HepG2 (cell line): Measurements from ENCODE around the gene CLRN2. TPM values are rescaled to one million over a fixed set of nuclear protein-coding genes. Genes with fewer than 3 reads are reported as not detected.
A peak's percentile ranks its signal among the peaks of the same experiment; 100 is the strongest.

Experiments used
- CCDC6 ChIP-seq: sonication (generic); formaldehyde crosslinking; IDR thresholded peaks from 2 replicates; pipeline ENCODE4 v1.8.1; 2022; ENCODE audit warnings: mild to moderate bottlenecking, missing genetic modification reagents, moderate library complexity
- GZF1 ChIP-seq: sonication (generic); formaldehyde crosslinking; IDR thresholded peaks from 2 replicates; pipeline ENCODE4 v1.5.1; 2020; ENCODE audit warnings: mild to moderate bottlenecking, missing genetic modification reagents
- HHEX ChIP-seq: IDR thresholded peaks from 2 replicates; pipeline ENCODE4 v1.6.1; 2016; ENCODE audit warnings: control low read depth
- KLF16 ChIP-seq, 2 experiments: sonication (generic) in 1 of 2; formaldehyde crosslinking in 1 of 2; IDR thresholded peaks; 2 replicates each; pipeline versions ENCODE4 v1.6.1 to v1.8.0; 2016 to 2023; ENCODE audit warnings: missing genetic modification reagents in 2 of 2, missing compliant biosample characterization in 1 of 2
- MIXL1 ChIP-seq: IDR thresholded peaks from 2 replicates; pipeline ENCODE4 v1.6.1; 2016
- PHF21A ChIP-seq: sonication (generic); formaldehyde crosslinking; IDR thresholded peaks from 2 replicates; pipeline ENCODE4 v1.5.0; 2020; ENCODE audit warnings: mild to moderate bottlenecking, missing genetic modification reagents
- PRPF4 ChIP-seq: fragments of 200-400 bp; formaldehyde crosslinking; IDR thresholded peaks from 2 replicates; pipeline ENCODE4 v1.6.1; 2016; ENCODE audit warnings: low read length, low read depth; ENCODE audit not compliant: poor library complexity, severe bottlenecking
- SATB2 ChIP-seq: sonication (generic); formaldehyde crosslinking; IDR thresholded peaks from 2 replicates; pipeline ENCODE4 v1.5.0; 2020; ENCODE audit warnings: missing genetic modification reagents
- ZBTB40 ChIP-seq, 2 experiments: fragments of 450-650 bp in 1 of 2; sonication (generic) in 1 of 2; formaldehyde crosslinking in 1 of 2; IDR thresholded peaks; 2 replicates each; pipeline versions ENCODE4 v1.6.1 to v1.8.0; 2016 to 2022; ENCODE audit warnings: antibody characterized with exemption in 1 of 2, mild to moderate bottlenecking in 1 of 2, missing genetic modification reagents in 1 of 2
- ZHX2 ChIP-seq, 2 experiments: sonication (generic) in 1 of 2; formaldehyde crosslinking in 1 of 2; IDR thresholded peaks; 2 replicates each; pipeline versions ENCODE4 v1.6.1 to v1.9.0; 2014 to 2022; ENCODE audit warnings: antibody characterized with exemption in 1 of 2, borderline replicate concordance in 1 of 2, inconsistent platforms in 1 of 2, low read depth in 1 of 2, missing genetic modification reagents in 1 of 2
- ZKSCAN1 ChIP-seq: fragments of 150-350 bp; IDR thresholded peaks from 2 replicates; pipeline ENCODE4 v1.6.1; 2014; ENCODE audit warnings: low read length
- ZNF34 ChIP-seq: sonication (generic); formaldehyde crosslinking; IDR thresholded peaks from 2 replicates; pipeline ENCODE4 v1.4.0; 2020; ENCODE audit warnings: mild to moderate bottlenecking, missing genetic modification reagents, borderline replicate concordance
- ZNF556 ChIP-seq: sonication (generic); formaldehyde crosslinking; IDR thresholded peaks from 2 replicates; pipeline ENCODE4 v1.4.0; 2020; ENCODE audit warnings: mild to moderate bottlenecking, missing genetic modification reagents, borderline replicate concordance
- polyA plus RNA-seq, 8 experiments: library from polyadenylated mRNA; depleted of rRNA in 3 of 8; stranded (reverse) in 7 of 8; unstranded in 1 of 8; fragments of >200 nt; fragmentation: Illumina TruSeq in 4 of 8; extraction: Trizol in 4 of 8; gene quantifications; 2 replicates each; pipeline versions ENCODE4 v1.2.1 to v1.2.3, GENCODE V29; 2011 to 2016; ENCODE audit warnings: low read depth in 4 of 8, missing spikeins in 1 of 8, mixed read lengths in 1 of 8; ENCODE audit not compliant: insufficient read depth in 1 of 8
- total RNA-seq, 5 experiments: library from RNA; depleted of rRNA; stranded (reverse); fragments of >200 nt; fragmentation: Illumina TruSeq; extraction: Trizol; gene quantifications; 2 replicates each; pipeline ENCODE4 v1.2.3, GENCODE V29; 2016; ENCODE audit warnings: low read depth in 1 of 5

Gene CLRN2
- total and polyA plus RNA-seq, 2 of the 13 experiments (the other 11 are each of a cell fraction or from before 2014, with no cell fraction given), result not detected

GRCh38 chr4:17558941-17559708 lies 44.2 kb downstream of the CLRN2 start (continued):
- TF ChIP-seq ZHX2 (IDR thresholded peaks at IDR 0.05; ENCODE audit: low read depth) (0 out of 2 replicates have a peak, but pooled peaks have one; percentile 18), ZHX2 (CRISPR knock-in tag; IDR thresholded peaks at IDR 0.05; ENCODE audit: borderline replicate concordance) (peak; percentile 65; the same call in 1 of the 2 replicates), MIXL1 (CRISPR knock-in tag) (peak; percentile 98), ZBTB40 (IDR thresholded peaks at IDR 0.05) (peak; percentile 98), ZBTB40 (CRISPR knock-in tag; IDR thresholded peaks at IDR 0.05) (peak; percentile 99), CCDC6 (0 out of 2 replicates have a peak, but pooled peaks have one; percentile 72), ZNF556 (CRISPR knock-in tag) (peak; percentile 65; the same call in 1 of the 2 replicates), PHF21A (peak; percentile 91), HHEX (CRISPR knock-in tag) (peak; percentile 46; the same call in 1 of the 2 replicates), SATB2 (0 out of 2 replicates have a peak, but pooled peaks have one; percentile 86), ZKSCAN1 (no peak), KLF16 (CRISPR knock-in tag; IDR thresholded peaks at IDR 0.05) (peak in 1 of 2 experiments; percentile 92; a peak in 2 of 4 replicates), GZF1 (CRISPR knock-in tag) (no peak), ZNF34 (CRISPR knock-in tag) (peak; percentile 75; the same call in 1 of the 2 replicates), PRPF4 (peak; percentile 21)
